ENCODE measurements around the gene MCAM.

The MCAM gene

DNA sequence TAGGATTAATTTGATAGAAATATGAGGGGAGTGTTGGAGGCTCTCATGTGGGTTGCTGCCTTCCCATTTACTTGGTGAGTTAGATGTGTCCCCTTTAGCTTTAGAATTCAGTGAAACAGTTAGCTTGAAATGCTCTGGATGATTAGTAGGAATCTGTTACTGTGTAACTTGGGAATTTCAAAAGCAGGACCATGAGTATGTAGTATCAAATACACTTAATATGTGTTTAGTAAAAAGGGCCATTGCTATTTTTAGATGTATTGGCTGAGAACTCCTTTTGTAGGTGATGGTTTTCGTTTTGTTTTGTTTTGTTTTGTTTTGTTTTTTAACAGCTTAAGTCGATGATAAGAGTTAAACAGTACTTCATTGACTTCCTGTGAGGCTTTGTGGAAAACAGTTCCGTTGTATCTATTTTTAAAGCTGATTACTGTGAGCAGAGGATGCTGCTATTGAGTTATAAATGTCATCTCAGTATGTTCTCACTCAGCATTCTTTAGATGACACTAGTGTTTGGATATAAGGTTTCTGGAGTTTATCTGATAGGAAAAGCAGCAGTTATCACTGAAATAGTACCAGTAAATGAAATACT lies 53.5 kb downstream of the MCAM start:
- DNase-seq (ENCODE audit: low read depth, low spot score): no peak

DNA sequence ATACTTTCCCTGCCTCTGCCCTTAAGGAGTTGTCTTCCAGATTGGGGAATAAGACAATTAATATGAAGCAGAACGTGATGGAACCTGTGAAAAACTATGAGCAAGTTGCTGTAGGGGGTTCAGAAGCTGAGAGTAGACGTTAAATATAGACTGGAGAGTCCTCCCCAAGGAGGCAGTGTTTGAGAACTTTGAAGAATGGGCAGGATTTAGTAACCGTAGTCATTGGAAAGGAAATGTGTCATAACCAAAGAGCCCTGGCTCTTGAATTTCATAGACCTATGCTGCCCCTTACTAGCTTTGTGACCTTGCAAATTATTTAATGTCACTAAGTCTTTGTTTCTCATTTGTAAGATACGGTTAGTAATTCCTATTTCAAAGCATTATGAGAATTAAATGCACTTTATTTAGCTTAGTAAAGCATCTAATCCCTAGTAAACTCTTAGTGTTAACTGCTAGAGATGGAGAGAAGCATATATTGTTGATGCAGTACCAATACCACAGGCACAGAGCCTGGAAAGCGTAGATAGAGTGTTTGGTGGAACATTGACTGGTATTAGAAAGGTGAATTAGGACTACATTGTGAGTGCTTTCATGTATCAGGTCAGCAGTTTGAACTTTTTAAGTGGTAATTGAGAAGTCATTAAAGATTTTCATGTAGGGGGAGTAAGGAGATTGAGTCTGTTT lies 54.1 kb downstream of the MCAM start:
- no peak for DNase-seq (ENCODE audit: low read depth, low spot score)

DNA sequence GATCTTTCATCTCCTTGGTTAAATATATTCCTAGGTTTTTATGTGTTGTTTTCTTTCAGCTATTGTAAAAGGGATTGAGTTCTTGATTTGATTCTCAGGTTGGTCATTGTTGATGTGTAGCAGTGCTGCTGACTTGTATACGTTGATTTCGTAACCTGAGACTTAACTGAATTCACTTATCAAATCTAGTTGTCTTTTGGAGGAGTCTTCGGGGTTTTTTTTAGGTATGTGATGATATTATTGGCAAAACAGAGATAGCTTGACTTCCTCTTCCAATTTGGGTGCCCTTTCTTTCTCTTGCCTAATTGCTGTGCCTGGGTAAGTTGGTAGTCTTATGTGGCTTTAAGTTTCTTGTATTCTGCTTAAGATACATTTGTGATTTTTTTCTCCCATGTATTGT lies 57.9 kb downstream of the MCAM start:
- DNase-seq (ENCODE audit: low read depth, low spot score): no peak
